ENCODE measurements around the gene ANTXRL. TPM values are rescaled to one million over a fixed set of nuclear protein-coding genes. Genes with fewer than 3 reads are reported as not detected.
"Not testable (repeated sequence)": the region's sequence is repeated elsewhere in the genome, so short reads cannot be mapped to it uniquely, and the experiment has no call there.

ANTXRL gene
- total RNA-seq, 1 experiment from 2014 or later, result not detected

GRCh38 chr10:46247181-46247475 lies 39.7 kb upstream of the ANTXRL start:
- DNase-seq, result no peak
- Histone ChIP-seq H3K9ac (ENCODE audit: low read length) (no peak overlapping the region), H3K36me3 (ENCODE audit: insufficient read depth, low read length) (no peaks in the 10 kb centered on the region), H2AFZ (ENCODE audit: low read length) (no peak overlapping the region), H3K4me3 (ENCODE audit: low read length) (no peak overlapping the region), H3K27ac (ENCODE audit: low read length) (no peak overlapping the region), H3K9me2 (replicated peaks; ENCODE audit: insufficient read depth, low read length) (no peaks in the 10 kb centered on the region), H3K4me2 (ENCODE audit: low read depth, low read length, poor library complexity, severe bottlenecking) (no peak overlapping the region), H3K4me1 (ENCODE audit: low read length) (no peaks in the 10 kb centered on the region), H3K9me3 (ENCODE audit: low read length) (no peaks in the 10 kb centered on the region), H3K27me3 (ENCODE audit: low read length) (no peaks in the 10 kb centered on the region), H4K20me1 (ENCODE audit: insufficient read depth, low read depth, low read length) (no peaks in the 10 kb centered on the region), H3K79me2 (ENCODE audit: low read length) (no peaks in the 10 kb centered on the region)

DNA sequence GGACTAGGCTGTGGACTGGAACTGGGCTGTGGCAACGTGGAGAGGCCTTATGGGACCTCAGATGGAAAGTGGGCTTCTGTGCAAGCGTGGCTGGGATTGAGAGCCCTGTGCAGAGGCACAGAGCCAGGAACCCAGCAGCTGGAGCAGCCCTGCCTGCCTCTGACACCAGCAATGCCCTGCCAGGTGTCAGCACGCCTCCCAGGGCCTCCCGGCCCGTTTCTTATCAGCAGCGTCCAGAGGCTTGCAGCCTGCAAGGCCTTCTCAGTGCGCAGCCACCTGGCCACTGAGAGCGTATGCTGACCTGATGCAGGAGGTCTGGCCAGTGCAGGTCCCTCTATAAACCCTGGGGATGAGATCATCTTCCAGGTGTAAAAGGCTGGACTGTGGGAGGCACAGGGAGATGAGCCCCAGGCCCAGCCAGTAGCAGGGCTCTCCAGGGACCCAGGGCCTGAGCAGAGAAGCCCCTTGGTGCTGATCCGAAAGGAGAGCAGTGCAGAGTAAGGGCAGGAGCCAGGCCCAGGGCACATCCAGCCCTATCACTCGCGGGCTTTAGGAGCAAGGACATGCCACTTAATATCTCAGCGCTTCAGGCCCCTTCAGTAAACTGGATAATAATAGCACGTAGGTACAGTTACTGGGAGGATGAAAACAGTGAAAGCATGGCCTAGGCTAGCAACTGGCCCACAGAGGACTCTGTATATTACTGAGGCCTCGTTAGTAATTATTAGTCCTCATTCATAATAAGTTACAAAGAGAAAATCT lies 38.8 kb upstream of the ANTXRL start:
- Histone ChIP-seq H3K36me3 (ENCODE audit: insufficient read depth, low read length) (no peaks in the 10 kb centered on the region), H4K20me1 (ENCODE audit: insufficient read depth, low read depth, low read length) (no peaks in the 10 kb centered on the region), H3K27me3 (ENCODE audit: low read length) (no peaks in the 10 kb centered on the region), H3K9ac (ENCODE audit: low read length) (no peak overlapping the region), H3K79me2 (ENCODE audit: low read length) (no peaks in the 10 kb centered on the region), H3K4me1 (ENCODE audit: low read length) (no peaks in the 10 kb centered on the region), H2AFZ (ENCODE audit: low read length) (no peak overlapping the region), H3K4me2 (ENCODE audit: low read depth, low read length, poor library complexity, severe bottlenecking) (no peak overlapping the region), H3K9me3 (ENCODE audit: low read length) (no peaks in the 10 kb centered on the region), H3K27ac (ENCODE audit: low read length) (no peak overlapping the region), H3K9me2 (replicated peaks; ENCODE audit: insufficient read depth, low read length) (no peaks in the 10 kb centered on the region), H3K4me3 (ENCODE audit: low read length) (no peak overlapping the region)
- DNase-seq, result no peak

GRCh38 chr10:46248651-46249146 lies 38.1 kb upstream of the ANTXRL start:
- no peak for DNase-seq
- Histone ChIP-seq H3K4me3 (ENCODE audit: low read length) (no peak overlapping the region), H3K9me3 (ENCODE audit: low read length) (no peaks in the 10 kb centered on the region), H3K9ac (ENCODE audit: low read length) (no peak overlapping the region), H3K27me3 (ENCODE audit: low read length) (no peaks in the 10 kb centered on the region), H3K79me2 (ENCODE audit: low read length) (no peaks in the 10 kb centered on the region), H2AFZ (ENCODE audit: low read length) (no peak overlapping the region), H3K9me2 (replicated peaks; ENCODE audit: insufficient read depth, low read length) (no peaks in the 10 kb centered on the region), H3K36me3 (ENCODE audit: insufficient read depth, low read length) (no peaks in the 10 kb centered on the region), H3K4me2 (ENCODE audit: low read depth, low read length, poor library complexity, severe bottlenecking) (no peak overlapping the region), H3K4me1 (ENCODE audit: low read length) (no peaks in the 10 kb centered on the region), H4K20me1 (ENCODE audit: insufficient read depth, low read depth, low read length) (no peaks in the 10 kb centered on the region), H3K27ac (ENCODE audit: low read length) (no peak overlapping the region)

DNA sequence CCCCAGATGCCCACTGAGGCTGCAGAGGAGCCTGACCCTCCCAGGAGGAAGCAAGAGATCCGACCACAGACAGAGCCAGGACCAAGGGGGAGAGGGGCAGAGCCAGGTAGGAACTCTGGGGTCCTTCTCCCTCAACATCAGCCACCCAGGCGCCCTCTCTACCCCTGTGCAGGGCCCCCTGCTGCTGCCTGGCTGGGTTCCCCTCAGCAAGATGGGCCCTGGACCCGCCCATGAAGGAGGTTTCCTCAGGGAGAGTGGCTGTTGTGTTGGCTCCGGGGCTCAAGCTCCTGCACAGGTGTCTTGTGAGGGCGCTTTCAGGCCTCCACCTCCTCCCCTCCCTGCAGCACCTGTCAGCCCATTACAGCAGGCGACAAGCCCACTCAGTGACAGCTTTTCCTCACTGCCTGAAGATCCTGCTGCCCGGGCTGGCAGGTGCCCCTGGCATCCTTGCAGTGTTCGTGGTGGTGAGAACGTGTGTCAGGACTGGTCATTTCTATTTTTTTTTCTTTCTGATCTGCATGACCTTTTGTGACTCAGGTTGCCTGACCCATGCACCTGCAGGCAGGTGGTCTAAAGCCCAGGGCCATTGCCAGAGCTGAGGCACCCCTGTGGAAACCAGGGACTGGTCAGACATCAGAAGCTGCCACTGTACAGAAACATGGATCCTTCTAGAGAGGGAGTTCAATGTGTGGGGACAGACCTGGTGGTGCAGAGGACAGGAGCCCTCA lies 37.0 kb upstream of the ANTXRL start:
- not testable (repeated sequence) for H3K27me3 ChIP-seq (ENCODE audit: low read length); H3K4me1 ChIP-seq (ENCODE audit: low read length); H3K4me2 ChIP-seq (ENCODE audit: low read depth, low read length, poor library complexity, severe bottlenecking); H4K20me1 ChIP-seq (ENCODE audit: insufficient read depth, low read depth, low read length); H3K9me2 ChIP-seq (replicated peaks; ENCODE audit: insufficient read depth, low read length); H3K36me3 ChIP-seq (ENCODE audit: insufficient read depth, low read length); DNase-seq; H3K27ac ChIP-seq (ENCODE audit: low read length); H2AFZ ChIP-seq (ENCODE audit: low read length); H3K9ac ChIP-seq (ENCODE audit: low read length); H3K79me2 ChIP-seq (ENCODE audit: low read length); H3K4me3 ChIP-seq (ENCODE audit: low read length); H3K9me3 ChIP-seq (ENCODE audit: low read length)

GRCh38 chr10:46250481-46250880 lies 36.3 kb upstream of the ANTXRL start:
- no peaks in the 10 kb centered on the region for H3K9me2 ChIP-seq (replicated peaks; ENCODE audit: insufficient read depth, low read length)
- H3K4me1 ChIP-seq (ENCODE audit: low read length), result no peaks in the 10 kb centered on the region
- no peaks in the 10 kb centered on the region for H3K36me3 ChIP-seq (ENCODE audit: insufficient read depth, low read length)
- H3K27ac ChIP-seq (ENCODE audit: low read length), result no peak overlapping the region
- H3K4me3 ChIP-seq (ENCODE audit: low read length), result no peak overlapping the region
- no peaks in the 10 kb centered on the region for H3K9me3 ChIP-seq (ENCODE audit: low read length)
- H3K79me2 ChIP-seq (ENCODE audit: low read length), result no peaks in the 10 kb centered on the region
- H3K27me3 ChIP-seq (ENCODE audit: low read length), result no peaks in the 10 kb centered on the region
- H3K9ac ChIP-seq (ENCODE audit: low read length), result no peak overlapping the region
- no peak overlapping the region for H3K4me2 ChIP-seq (ENCODE audit: low read depth, low read length, poor library complexity, severe bottlenecking)
- no peak for DNase-seq
- no peaks in the 10 kb centered on the region for H4K20me1 ChIP-seq (ENCODE audit: insufficient read depth, low read depth, low read length)
- H2AFZ ChIP-seq (ENCODE audit: low read length), result no peak overlapping the region

DNA sequence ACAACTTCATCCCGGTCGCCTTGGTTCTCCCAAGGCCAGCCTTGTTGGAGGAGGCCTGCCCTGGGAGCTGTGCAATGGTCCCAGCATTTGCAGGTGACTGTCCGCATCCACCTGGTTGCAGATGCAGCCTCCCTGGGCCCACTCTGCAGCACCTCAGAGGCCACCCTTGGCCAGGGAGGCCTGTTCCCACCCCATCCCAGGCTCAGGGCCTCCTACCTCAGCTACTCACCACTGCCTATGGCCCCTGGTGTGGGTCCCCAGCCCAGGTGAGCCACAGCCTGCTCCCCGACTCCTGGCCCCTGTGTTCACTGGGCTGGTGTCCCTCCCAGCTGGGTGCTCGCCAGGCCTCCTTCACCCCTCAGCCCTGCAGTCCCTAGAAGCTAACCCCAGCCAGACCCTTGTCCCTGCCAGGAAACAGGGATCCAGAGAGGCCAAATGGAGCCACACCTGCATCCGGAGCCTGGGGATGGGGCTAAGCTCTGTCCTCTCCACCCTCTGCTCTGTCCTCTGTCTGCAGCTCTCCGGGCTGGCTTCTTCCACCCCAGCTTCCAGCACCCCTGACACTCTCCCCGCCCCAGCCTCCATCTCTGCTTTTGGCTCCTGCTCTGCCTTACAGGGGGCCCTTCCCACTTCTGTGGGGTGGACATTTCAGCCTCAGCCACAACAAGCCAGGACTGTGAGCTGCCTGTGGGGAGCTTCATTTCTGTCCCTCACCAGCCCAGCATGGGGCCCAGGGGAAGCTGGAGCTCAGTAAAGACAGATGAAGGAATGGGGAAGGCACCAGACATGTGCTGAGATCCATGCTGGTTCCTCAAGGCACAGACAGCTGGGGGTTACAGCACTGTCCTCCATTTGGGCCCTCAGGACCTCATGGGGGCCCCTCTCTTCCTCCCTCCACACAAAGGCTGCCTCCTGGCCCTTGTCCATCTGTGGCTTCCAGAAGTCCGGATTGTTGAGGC lies 35.6 kb upstream of the ANTXRL start:
- H3K9me2 ChIP-seq (replicated peaks; ENCODE audit: insufficient read depth, low read length), result no peaks in the 10 kb centered on the region

GRCh38 chr10:46251857-46252847 lies 34.6 kb upstream of the ANTXRL start:
- no peak overlapping the region for H3K4me3 ChIP-seq (ENCODE audit: low read length)
- no peaks in the 10 kb centered on the region for H3K27me3 ChIP-seq (ENCODE audit: low read length)
- H3K9me2 ChIP-seq (replicated peaks; ENCODE audit: insufficient read depth, low read length), result no peaks in the 10 kb centered on the region
- H3K79me2 ChIP-seq (ENCODE audit: low read length), result no peaks in the 10 kb centered on the region
- no peak overlapping the region for H2AFZ ChIP-seq (ENCODE audit: low read length)
- no peaks in the 10 kb centered on the region for H3K36me3 ChIP-seq (ENCODE audit: insufficient read depth, low read length)
- H3K4me2 ChIP-seq (ENCODE audit: low read depth, low read length, poor library complexity, severe bottlenecking), result no peak overlapping the region
- no peak for DNase-seq
- H3K9me3 ChIP-seq (ENCODE audit: low read length), result no peaks in the 10 kb centered on the region
- no peaks in the 10 kb centered on the region for H4K20me1 ChIP-seq (ENCODE audit: insufficient read depth, low read depth, low read length)
- no peak overlapping the region for H3K27ac ChIP-seq (ENCODE audit: low read length)
- no peaks in the 10 kb centered on the region for H3K4me1 ChIP-seq (ENCODE audit: low read length)
- H3K9ac ChIP-seq (ENCODE audit: low read length), result no peak overlapping the region

More for the DNA sequence above, 35.6 kb upstream of the ANTXRL start:
- no peaks in the 10 kb centered on the region for H3K9me3 ChIP-seq (ENCODE audit: low read length)
- no peaks in the 10 kb centered on the region for H3K79me2 ChIP-seq (ENCODE audit: low read length)
- H2AFZ ChIP-seq (ENCODE audit: low read length), result no peak overlapping the region
- H3K4me3 ChIP-seq (ENCODE audit: low read length), result no peak overlapping the region
- no peak for DNase-seq
- H3K4me2 ChIP-seq (ENCODE audit: low read depth, low read length, poor library complexity, severe bottlenecking), result no peak overlapping the region
- H3K9ac ChIP-seq (ENCODE audit: low read length), result no peak overlapping the region
- H4K20me1 ChIP-seq (ENCODE audit: insufficient read depth, low read depth, low read length), result no peaks in the 10 kb centered on the region
- H3K36me3 ChIP-seq (ENCODE audit: insufficient read depth, low read length), result no peaks in the 10 kb centered on the region
- H3K4me1 ChIP-seq (ENCODE audit: low read length), result no peaks in the 10 kb centered on the region
- no peaks in the 10 kb centered on the region for H3K27me3 ChIP-seq (ENCODE audit: low read length)
- H3K27ac ChIP-seq (ENCODE audit: low read length), result no peak overlapping the region

Measured in Karpas-422 (cell line).